LHCN-M2 (cell line): ENCODE measurements around the gene P3H3. TPM values are rescaled to one million over a fixed set of nuclear protein-coding genes. Genes with fewer than 3 reads are reported as not detected.

ENCODE experiments used
- DNase-seq: peaks from one replicate; pipeline ENCODE4 v3.0.0-alpha.2; 2012; ENCODE audit warnings: low read depth
- polyA plus RNA-seq: library from polyadenylated mRNA; unstranded; fragments of >200 nt; gene quantifications from one replicate; pipeline ENCODE4 v1.2.1, GENCODE V29; 2012; ENCODE audit warnings: missing spikeins
- total RNA-seq: library from RNA; depleted of rRNA; stranded (reverse); fragments of >200 nt; gene quantifications from 2 replicates; pipeline ENCODE4 v1.2.3, GENCODE V29; 2014; rRNA removed

Gene P3H3, protein sequence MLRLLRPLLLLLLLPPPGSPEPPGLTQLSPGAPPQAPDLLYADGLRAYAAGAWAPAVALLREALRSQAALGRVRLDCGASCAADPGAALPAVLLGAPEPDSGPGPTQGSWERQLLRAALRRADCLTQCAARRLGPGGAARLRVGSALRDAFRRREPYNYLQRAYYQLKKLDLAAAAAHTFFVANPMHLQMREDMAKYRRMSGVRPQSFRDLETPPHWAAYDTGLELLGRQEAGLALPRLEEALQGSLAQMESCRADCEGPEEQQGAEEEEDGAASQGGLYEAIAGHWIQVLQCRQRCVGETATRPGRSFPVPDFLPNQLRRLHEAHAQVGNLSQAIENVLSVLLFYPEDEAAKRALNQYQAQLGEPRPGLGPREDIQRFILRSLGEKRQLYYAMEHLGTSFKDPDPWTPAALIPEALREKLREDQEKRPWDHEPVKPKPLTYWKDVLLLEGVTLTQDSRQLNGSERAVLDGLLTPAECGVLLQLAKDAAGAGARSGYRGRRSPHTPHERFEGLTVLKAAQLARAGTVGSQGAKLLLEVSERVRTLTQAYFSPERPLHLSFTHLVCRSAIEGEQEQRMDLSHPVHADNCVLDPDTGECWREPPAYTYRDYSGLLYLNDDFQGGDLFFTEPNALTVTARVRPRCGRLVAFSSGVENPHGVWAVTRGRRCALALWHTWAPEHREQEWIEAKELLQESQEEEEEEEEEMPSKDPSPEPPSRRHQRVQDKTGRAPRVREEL
- 47.6 and 58.4 TPM in 2 replicates for total RNA-seq
- 51.1 TPM for polyA plus RNA-seq

DNA sequence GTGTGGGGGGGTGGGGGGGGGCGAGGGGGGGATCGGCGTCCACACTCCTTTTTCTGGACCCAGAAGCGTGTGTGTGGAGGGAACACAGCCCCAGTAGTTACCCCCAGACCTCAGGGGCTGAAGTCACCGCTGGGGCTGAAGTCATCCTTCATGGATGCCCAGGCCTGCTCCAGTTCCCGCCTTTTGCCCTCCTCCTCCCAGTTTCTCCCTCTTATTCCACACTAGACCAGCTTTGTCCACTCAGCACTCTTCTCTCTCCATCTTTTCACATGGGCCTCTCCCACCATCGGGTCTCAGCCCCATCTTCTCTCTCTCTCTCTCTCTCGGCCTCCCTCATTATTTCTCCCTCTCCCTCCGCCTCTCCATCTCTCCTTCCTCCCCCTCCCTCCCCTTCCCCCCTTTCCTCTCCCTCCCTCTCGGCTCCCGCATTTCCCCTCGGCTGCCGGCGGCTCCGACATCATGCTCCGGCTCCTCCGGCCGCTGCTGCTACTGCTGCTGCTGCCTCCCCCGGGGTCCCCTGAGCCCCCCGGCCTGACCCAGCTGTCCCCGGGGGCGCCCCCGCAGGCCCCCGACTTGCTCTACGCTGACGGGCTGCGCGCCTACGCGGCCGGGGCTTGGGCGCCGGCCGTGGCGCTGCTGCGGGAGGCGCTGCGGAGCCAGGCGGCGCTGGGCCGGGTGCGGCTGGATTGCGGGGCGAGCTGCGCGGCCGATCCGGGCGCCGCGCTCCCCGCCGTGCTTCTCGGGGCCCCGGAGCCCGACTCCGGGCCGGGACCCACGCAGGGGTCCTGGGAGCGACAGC is at the start of gene P3H3:
TSS of gene P3H3 (plus strand) at position 426 of the 799 bp plus-strand sequence. CDS start at position 460, 34 bp downstream.
- peak; percentile 59 for DNase-seq

DNA sequence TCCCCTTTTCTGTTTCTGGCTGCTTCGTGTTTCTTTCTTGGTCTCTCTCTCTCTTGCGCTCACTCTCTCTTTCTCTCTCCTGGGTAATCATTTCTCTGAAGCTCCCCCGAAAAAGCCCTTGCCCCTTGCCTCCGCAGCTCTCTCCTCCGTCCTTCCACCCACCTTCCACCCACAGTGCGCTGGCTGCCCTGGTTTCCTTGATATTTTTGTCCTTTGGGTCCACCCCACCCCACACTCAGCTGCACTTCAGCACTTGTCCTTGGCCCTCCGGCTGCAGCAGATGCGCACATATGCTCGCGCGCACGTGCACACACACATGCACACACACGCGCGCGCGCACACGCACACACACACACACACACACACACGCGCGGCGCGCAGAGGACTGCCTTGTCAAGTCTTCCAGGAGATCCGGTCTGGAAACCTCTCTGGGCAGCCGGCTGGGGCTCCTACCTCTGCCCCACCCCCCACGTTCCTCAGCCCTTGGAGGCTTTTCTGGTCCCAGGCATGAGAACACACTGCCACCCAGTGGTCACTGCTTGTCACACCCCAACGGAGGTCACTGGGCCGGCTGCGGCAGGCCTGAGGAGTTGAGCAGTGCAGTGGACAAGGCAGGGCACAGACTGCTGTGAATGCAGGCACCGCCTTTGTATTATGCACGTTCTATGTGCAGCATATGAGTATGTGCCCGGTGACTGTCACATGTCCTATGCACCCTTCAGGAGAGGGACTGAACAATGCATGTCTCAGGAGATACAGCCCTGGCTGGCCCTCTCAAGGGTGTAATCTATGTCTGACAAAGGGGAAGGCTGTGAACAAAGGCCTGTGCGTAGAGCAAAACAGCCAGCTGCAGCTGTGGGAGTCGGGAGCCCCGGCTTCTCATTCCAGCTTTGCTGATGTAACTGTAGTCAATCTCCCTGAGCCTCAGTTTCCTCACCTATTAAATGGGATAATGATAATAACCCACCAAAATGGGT is 49.3 kb upstream of the P3H3 start:
- peak; percentile 90 for DNase-seq

DNA sequence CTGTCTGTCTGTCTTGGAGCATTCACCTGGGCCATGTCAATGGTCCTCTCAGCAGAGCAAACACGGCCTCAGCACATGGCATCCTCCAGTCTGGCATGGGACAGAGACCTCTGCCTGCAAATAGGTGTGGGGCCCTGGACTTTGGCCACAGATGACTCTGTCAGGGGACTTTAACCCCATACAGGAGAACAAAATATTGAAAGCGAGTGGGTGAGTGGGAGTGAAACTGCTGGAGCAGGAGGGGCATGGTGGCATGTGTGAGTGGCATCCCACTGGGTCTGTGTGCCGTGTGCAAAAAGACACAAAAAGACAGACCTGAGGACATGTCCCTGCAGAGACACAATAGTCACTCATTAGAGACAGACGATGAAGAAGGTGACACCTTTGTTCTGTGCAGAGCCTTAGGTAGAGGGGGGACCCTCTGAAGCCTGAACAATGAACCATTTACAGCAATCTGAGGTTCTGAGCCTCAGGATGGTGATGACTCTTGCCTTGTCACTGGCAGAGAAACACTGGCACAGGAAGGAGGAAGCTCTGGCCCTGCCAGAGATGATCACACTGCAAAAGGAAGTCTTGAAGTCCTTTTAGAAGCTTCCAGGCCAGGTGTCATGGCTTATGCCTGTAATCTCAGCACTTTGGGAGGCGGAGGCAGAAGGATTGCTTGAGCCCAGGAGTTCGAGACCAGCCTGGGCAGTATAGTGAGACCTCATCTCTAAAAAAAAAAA is 48.3 kb upstream of the P3H3 start:
- DNase-seq = no peak

DNA sequence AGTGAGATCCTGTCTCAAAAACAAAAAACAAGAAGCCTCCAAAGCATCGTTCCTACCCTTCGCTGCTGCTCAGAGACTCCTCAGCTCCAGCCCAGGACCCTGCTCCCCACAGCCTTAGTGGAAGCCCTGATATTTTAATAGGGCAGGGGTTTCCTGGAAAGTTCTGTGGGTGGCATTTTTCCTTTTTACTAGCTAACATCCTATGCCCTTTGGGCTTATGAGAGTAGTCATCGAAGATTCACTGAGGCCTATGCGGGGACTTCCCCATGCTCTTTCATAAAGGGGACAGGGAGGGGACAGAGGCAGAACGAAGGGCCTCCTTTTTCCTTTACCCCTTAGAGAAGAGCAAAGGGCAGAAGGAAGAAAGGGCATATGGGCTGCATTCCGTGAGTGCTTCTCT is 47.6 kb upstream of the P3H3 start:
- no peak for DNase-seq

DNA sequence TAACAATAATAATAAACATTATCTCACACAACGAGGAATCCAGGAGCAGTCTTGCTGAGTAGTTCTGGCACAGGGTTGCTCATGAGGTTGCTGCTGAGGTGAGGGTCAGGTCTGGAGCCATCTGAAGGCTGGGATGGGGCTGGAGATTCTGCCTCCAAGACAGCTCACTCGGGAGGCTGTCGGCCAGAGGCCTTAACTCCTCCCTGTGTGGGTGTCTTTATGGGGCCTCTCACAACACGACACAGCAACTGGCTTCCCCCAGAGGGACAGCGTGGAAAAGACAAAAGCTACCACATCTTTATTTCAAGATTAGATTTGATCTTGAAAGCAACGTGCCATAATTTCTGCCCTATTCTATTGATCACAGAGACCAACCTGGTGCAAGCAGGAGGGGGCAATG is 46.1 kb upstream of the P3H3 start:
- no peak for DNase-seq

DNA sequence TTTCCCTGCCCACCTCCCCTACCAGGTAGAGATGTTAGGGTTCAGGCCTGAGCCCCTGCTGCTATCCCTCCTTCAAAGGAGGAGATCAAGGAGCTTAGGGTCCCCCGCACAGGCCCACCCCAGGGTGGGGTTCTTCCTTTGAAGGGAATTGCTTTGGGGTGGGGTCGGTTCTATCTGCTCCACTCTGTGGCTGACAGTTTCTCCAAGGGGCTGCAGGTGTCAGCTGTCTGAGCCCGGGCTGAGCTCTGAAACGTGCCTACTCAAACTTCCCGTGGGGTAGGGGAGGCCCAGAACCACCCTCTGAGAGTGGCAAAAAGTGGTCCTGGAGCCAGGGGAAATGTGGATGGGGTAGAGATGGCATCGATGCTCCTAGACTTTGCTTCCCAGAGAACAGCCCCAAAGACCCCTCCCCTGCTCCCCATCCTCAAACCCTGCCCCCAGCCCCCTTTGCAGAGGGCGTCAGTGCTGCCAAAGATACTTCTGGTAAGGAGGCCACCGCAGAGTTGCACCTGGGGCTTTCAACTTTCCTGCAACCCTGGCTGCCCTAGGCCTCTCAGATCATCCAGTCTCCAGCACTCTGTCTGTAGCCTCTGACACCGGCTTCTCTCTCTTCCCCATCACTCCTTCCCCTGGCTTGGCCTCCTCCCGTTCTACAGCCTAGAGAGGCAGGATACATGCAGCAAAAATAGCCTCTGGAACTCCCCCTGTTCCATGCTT is 45.2 kb upstream of the P3H3 start:
- no peak for DNase-seq

DNA sequence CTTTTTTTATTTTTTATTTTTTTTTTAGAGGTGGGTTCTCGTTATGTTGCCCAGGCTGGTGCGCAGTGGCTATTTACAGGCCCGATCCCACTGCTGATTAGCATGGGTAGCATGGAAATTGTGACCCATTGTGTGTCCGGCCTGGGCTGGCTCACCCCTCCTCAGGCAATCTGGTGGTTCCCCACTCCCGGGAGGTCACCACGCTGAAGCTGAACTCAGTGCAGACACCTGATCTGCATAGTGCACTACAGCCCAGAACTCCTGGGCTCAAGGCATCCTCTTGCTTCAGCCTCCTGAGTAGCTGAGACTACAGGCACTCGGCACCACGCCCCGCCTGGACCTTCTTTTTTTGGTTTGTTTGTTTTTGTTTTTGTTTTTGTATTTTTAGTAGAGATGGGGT is 44.4 kb upstream of the P3H3 start:
- no peak for DNase-seq

DNA sequence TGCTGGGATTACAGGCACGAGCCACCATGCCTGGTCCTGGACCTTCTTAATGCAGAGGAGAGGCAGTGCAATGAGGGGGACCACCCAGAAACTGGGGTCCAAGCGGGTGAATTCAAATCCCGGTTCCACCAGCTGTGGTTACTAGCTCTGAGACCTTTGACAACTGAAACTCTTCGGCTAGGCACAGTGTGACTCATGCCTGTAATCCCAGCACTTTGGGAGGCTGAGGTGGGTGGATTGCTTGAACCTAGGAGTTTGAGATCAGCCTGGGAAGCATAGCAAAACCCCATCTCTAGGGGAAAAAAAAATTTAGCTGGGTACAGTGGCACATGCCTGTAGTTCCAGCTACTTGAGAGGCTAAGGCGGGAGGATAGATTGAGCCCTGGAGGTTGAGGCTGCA is 43.9 kb upstream of the P3H3 start:
- DNase-seq = no peak

DNA sequence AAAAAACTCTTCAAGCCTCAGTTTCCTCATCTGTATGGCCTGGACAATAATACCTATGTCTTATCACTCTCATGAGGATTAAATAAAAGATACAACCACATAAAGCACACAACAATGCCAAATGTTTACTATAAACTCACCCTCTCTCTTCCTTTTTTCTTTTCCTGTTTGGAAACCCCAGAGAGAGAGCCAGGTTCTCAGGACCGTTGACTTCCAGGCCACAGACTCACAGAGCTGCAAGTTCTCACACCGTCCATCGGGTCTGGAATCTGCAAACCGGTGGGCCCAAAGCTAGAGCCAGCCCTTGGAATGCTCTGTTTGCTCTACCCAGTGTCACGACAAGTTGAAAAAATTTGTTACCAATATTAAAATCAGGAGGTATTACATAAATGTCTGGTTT is 43.4 kb upstream of the P3H3 start:
- DNase-seq = no peak

DNA sequence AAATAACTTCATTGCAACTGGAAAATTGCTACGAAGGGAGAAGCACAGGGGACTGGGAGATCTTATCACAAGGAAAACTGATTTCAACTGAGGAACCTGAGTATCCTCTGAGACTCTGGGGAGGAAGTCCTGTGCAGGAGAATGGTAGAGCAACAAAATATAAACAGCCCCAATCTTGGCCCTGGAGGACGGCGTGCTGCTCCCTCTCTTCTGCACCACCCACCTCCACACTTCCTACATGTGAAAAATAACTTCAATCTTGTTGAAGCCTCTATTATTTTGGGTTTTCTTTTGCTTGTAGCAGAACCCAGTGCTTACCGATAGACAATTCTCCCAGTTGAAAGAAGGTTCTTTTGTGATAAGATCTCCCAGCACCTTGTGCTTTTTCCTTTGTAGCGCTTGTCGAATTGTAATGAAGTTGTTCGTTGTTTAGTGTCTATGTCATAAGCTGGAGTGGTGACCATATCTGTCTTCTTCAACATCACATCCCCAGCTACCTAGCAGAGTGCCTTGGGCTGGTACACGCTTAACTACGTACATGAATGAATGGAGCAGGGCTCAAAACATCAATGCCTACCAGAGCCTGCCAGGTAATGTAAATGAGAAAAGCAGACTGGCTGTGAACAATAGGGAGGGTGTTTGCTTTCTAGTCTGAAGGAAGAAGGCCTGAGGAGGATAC is 41.7 kb upstream of the P3H3 start:
- DNase-seq = no peak

DNA sequence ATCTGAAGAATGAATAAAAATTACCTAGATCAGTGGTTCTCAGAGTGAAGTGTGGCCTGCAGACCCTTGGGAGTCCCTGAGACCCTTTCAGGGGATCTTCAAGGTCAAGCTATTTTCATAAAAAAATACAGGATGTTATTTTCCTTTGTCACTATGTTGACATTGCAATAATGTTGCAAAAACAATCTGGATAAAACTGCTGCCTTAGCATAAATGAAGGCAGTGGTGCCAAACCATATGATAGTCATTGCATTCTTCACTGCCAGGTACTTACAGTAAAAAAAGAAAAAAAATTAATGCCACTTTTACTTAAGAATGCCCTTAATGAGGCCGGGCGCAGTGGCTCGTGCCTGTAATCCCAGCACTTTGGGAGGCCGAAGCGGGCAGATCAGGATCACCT is 40.9 kb upstream of the P3H3 start:
- DNase-seq = no peak

DNA sequence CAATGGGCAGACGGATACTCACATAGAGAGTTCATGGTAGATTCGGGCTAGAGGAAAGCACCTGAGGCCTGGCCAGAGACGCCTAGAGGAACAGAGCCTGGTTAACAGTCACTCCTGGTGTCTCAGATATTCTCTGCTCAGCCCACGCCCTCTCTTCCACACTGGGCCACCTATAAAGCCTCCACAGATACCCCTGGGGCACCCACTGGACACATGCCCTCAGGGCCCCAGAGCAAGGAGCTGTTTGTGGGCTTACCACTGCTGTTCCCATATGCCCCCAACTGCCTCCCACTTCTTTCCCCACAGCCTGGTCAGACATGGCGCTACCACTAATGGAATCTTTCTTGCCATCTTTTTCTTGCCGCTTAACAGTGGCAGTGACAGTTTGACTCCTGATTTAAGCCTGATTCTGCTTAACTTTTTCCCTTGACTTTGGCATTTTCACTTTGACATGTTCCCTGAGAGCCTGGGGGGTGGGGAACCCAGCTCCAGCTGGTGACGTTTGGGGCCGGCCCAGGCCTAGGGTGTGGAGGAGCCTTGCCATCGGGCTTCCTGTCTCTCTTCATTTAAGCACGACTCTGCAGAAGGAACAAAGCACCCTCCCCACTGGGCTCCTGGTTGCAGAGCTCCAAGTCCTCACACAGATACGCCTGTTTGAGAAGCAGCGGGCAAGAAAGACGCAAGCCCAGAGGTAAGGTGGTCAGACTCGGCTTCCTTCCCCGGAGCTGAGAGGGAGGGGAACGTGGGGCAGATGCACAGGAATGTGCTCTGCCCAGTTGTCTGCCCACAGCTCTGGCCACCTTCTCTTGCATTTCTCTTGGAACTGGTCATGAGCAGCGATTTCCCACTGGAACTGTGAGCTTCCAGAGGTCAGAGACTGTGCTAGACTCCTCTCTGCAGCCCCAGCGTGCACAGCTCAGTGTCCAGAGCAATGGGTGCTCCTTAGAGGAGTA is 39.0 kb upstream of the P3H3 start, which contains the start of gene CD4:
TSS of gene CD4 (plus strand) at position 557 of the 953 bp plus-strand sequence. CDS start 10,611 bp downstream, outside the sequence.
- DNase-seq = no peak

DNA sequence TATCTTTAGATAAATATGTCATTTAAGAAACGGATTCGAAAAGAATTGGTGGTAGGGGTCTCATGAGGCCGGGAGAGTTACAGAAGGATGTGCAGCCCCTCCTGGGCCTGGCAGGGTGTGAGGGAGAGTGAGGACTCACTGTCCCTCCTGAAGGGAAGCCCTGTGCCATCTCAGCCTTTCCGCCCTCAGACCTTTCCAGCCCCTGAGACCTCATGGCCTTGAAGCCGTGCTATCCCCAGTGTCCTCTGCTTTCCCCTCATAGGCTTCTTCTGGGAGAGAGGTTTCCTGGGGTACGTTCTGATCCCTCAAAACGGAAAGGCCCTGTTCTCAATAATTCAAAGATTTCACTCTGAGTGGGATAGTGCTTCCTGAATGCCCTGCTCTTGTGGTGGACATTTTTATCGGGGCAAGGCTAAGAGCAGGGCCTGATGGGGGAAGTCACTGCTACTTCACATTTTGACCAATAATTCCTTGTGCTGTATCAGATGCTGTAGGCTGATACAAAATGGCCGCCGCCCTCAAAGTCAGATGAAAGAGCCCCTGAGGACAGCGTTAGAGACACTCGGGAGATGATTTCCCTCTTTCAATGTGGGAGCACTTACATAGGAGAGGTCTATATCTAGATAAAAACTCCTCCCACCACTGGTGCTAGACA is 37.6 kb upstream of the P3H3 start:
- DNase-seq = no peak

DNA sequence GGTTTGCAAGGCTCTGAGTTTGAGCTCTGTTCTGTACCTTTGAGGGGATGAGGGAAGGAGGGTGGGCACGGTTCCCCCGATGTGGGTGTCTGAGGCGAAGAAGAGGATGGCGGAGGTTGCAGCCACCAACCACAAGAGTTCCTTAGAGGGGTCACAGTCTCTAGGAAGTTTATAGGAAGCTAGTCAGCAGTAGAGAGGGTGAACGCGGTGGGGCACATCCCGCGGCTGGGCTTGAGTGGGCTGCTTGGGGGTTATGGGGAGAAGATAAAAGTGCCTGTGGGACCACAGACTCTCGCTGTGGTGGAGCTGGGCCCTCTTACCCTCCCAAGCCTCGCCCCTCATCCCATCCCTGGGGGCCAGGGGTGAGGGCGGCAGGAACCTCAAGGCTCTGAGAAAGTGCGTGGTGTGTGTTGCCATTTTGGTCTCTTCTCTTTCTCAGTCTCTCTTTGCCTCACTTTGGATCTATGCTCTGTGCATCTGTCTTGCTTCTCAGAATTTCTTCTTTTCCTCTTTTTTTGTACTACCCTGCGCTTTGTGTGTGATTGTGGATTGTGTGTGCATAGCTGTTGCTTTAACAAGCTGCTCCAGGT is 36.2 kb upstream of the P3H3 start:
- DNase-seq = no peak

DNA sequence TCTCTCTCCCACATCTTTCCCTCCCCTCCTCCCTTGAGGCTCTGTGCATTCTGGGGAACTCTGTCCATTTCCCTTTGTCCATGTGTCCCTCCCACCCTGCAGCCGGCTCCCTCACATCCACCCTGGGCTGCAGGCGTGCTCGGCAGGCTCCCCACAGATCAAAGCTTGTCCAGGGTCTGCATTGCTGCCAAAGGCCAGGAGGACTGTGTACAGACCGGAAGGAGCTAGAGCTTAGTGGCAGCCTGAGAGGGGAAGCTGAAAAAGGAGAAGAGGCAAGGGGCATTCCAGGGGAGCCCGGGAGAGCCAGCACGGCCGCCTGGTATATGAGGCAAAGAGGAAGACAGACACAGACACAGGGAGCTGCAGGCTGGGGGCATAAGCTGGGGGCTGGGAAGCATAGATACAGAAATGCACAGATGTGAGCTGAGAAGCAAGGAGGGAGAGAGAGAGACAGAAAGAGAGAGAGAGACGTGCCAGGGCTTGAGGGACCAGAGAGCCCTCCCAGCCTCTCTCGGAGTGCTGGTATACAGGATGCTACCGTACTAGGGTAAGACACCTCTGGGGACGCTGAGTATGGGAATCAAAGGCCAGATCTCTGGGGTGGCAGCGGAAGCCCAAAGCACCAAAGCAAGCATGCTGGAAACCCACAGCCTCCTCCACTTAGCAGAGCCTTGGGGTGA is 35.5 kb upstream of the P3H3 start:
- no peak for DNase-seq

DNA sequence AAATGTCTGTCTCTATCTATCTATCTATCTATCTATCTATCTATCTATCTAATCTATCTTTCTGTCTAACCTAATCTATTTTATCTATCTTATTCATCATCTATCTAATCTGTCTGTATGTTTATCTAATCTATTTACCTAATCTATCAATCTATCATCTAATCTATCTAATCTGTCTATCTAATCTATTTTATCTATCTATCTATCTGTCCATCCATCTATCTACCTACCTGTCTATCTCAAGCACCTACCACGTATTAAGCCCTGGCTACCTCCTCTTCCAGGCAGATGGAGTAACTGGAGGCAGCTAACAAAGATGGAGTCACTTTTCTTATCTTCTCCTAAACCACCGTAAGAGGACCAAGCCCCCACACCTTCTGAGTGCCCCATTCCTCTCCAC is 33.1 kb upstream of the P3H3 start:
- no peak for DNase-seq
